GM23248 (cell line): ENCODE measurements around the gene SLC39A12.

ENCODE experiments used
- EZH2 ChIP-seq: fragments of 200-600 bp; sonication (generic); IDR thresholded peaks from 2 replicates; pipeline ENCODE4 v1.6.1; 2018; ENCODE audit warnings: antibody characterized with exemption, mild to moderate bottlenecking; ENCODE audit not compliant: insufficient read depth, poor library complexity, severe bottlenecking
- EZH2phosphoT487 ChIP-seq: fragments of 200-600 bp; sonication (generic); IDR thresholded peaks from 2 replicates; pipeline ENCODE4 v1.6.1; 2018; ENCODE audit warnings: antibody characterized with exemption, moderate library complexity, mild to moderate bottlenecking, low read depth; ENCODE audit not compliant: insufficient read depth

DNA sequence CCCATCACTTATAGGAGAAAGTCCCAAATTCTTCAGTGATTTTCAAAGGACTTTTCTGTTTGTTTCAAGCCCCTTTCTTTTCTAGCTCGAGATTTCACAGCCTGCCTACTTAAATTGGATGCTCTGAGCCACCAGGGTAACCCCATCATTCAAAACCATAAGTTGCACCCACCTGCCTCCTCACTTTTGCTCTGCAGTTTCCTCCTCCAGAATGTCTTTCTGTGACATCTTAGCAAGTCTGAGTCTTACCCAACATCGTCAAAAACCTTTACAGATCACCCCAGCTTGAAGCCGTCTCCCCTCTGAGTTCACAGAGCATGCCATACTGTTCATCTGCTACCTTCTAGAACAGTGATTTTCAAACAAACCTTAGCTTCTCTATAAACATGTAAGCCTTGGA, 124.2 kb downstream of the SLC39A12 start:
- no peak for TF ChIP-seq EZH2
- no peak for TF ChIP-seq EZH2phosphoT487
